IPS-18a (cell line): ENCODE data around the gene C13orf46.

Source experiments
- H3K27ac ChIP-seq: one replicate; pipeline ENCODE4 v1.5.1; 2013; ENCODE audit warnings: low read length
- H3K27me3 ChIP-seq: one replicate; pipeline ENCODE4 v1.6.1; 2013; ENCODE audit warnings: mild to moderate bottlenecking, low read length; ENCODE audit not compliant: control insufficient read depth, insufficient read depth
- H3K36me3 ChIP-seq: one replicate; pipeline ENCODE4 v1.6.1; 2013; ENCODE audit warnings: low read depth, low read length; ENCODE audit not compliant: control insufficient read depth
- H3K4me1 ChIP-seq: one replicate; pipeline ENCODE4 v1.6.1; 2013; ENCODE audit warnings: low read depth, low read length; ENCODE audit not compliant: control insufficient read depth
- H3K4me3 ChIP-seq: one replicate; pipeline ENCODE4 v1.5.1; 2013; ENCODE audit warnings: low read length
- H3K9ac ChIP-seq: one replicate; pipeline ENCODE4 v1.6.1; 2013; ENCODE audit warnings: mild to moderate bottlenecking, low read length, moderate library complexity
- H3K9me3 ChIP-seq: one replicate; pipeline ENCODE4 v1.6.1; 2013; ENCODE audit warnings: low read depth, low read length; ENCODE audit not compliant: control insufficient read depth

C13orf46 gene

GRCh38 chr13:114008964-114009589 lies 35.2 kb upstream of the C13orf46 start:
- Histone ChIP-seq H3K27ac (no peak overlapping the region), H3K36me3 (no peaks in the 10 kb centered on the region), H3K9ac (no peak overlapping the region)

GRCh38 chr13:114007566-114007965 lies 33.7 kb upstream of the C13orf46 start:
- H3K27me3 ChIP-seq = no peaks in the 10 kb centered on the region
- no peaks in the 10 kb centered on the region for H3K4me1 ChIP-seq
- no peak overlapping the region for H3K27ac ChIP-seq
- H3K36me3 ChIP-seq = no peaks in the 10 kb centered on the region
- H3K4me3 ChIP-seq = no peak overlapping the region
- H3K9ac ChIP-seq = no peak overlapping the region
- H3K9me3 ChIP-seq = no peaks in the 10 kb centered on the region

More at GRCh38 chr13:114008964-114009589, 35.2 kb upstream of the C13orf46 start:
- Histone ChIP-seq H3K4me1 (no peaks in the 10 kb centered on the region), H3K9me3 (no peaks in the 10 kb centered on the region), H3K27me3 (no peaks in the 10 kb centered on the region), H3K4me3 (no peak overlapping the region)

- no peaks in the 10 kb centered on the region for H3K9me3 ChIP-seq
- H3K4me3 ChIP-seq = no peak overlapping the region
- no peak overlapping the region for H3K27ac ChIP-seq
- no peaks in the 10 kb centered on the region for H3K36me3 ChIP-seq
- H3K9ac ChIP-seq = no peak overlapping the region
- no peaks in the 10 kb centered on the region for H3K27me3 ChIP-seq
- H3K4me1 ChIP-seq = no peaks in the 10 kb centered on the region
Observed at GRCh38 chr13:114005206-114005724, 31.4 kb upstream of the C13orf46 start.

GRCh38 chr13:114004420-114005205 lies 30.7 kb upstream of the C13orf46 start:
- Histone ChIP-seq H3K9ac (no peak overlapping the region), H3K27me3 (no peaks in the 10 kb centered on the region), H3K36me3 (no peaks in the 10 kb centered on the region), H3K9me3 (no peaks in the 10 kb centered on the region), H3K4me1 (no peaks in the 10 kb centered on the region), H3K4me3 (no peak overlapping the region), H3K27ac (no peak overlapping the region)

- Histone ChIP-seq H3K4me1 (no peaks in the 10 kb centered on the region), H3K4me3 (no peak overlapping the region), H3K9ac (no peak overlapping the region), H3K36me3 (no peaks in the 10 kb centered on the region), H3K27me3 (no peaks in the 10 kb centered on the region), H3K27ac (no peak overlapping the region), H3K9me3 (no peaks in the 10 kb centered on the region)
Observed at GRCh38 chr13:114002771-114003321, 29.0 kb upstream of the C13orf46 start.

GRCh38 chr13:114002009-114002544 lies 28.2 kb upstream of the C13orf46 start:
- H3K9ac ChIP-seq = no peak overlapping the region
- H3K9me3 ChIP-seq = no peaks in the 10 kb centered on the region
- no peaks in the 10 kb centered on the region for H3K36me3 ChIP-seq
- H3K27me3 ChIP-seq = no peaks in the 10 kb centered on the region
- H3K4me3 ChIP-seq = no peak overlapping the region
- H3K27ac ChIP-seq = no peak overlapping the region
- H3K4me1 ChIP-seq = no peaks in the 10 kb centered on the region

- H3K4me1 ChIP-seq = no peaks in the 10 kb centered on the region
- no peaks in the 10 kb centered on the region for H3K9me3 ChIP-seq
- H3K9ac ChIP-seq = no peak overlapping the region
- H3K4me3 ChIP-seq = no peak overlapping the region
- no peak overlapping the region for H3K27ac ChIP-seq
- no peaks in the 10 kb centered on the region for H3K36me3 ChIP-seq
- H3K27me3 ChIP-seq = no peaks in the 10 kb centered on the region
Observed at GRCh38 chr13:114001331-114002008, 27.6 kb upstream of the C13orf46 start.

- Histone ChIP-seq H3K27me3 (no peaks in the 10 kb centered on the region), H3K4me3 (no peak overlapping the region), H3K9me3 (no peaks in the 10 kb centered on the region), H3K4me1 (no peaks in the 10 kb centered on the region), H3K27ac (no peak overlapping the region), H3K9ac (no peak overlapping the region), H3K36me3 (no peaks in the 10 kb centered on the region)
Observed at GRCh38 chr13:114000151-114001040, 26.5 kb upstream of the C13orf46 start.

GRCh38 chr13:113999618-113999910 lies 25.7 kb upstream of the C13orf46 start:
- H3K36me3 ChIP-seq = no peaks in the 10 kb centered on the region
- H3K4me3 ChIP-seq = no peak overlapping the region

GRCh38 chr13:113998781-113999617 lies 25.1 kb upstream of the C13orf46 start:
- H3K27me3 ChIP-seq = no peaks in the 10 kb centered on the region
- no peak overlapping the region for H3K4me3 ChIP-seq
- H3K9me3 ChIP-seq = no peaks in the 10 kb centered on the region
- H3K9ac ChIP-seq = no peak overlapping the region
- H3K4me1 ChIP-seq = no peaks in the 10 kb centered on the region
- no peaks in the 10 kb centered on the region for H3K36me3 ChIP-seq
- H3K27ac ChIP-seq = no peak overlapping the region

More at GRCh38 chr13:113999618-113999910, 25.7 kb upstream of the C13orf46 start:
- H3K27ac ChIP-seq = no peak overlapping the region
- no peaks in the 10 kb centered on the region for H3K4me1 ChIP-seq
- H3K9ac ChIP-seq = no peak overlapping the region
- no peaks in the 10 kb centered on the region for H3K9me3 ChIP-seq
- H3K27me3 ChIP-seq = no peaks in the 10 kb centered on the region
